Middle frontal gyrus (tissue), 1 donor: ENCODE data around the gene ABHD6.
"Not testable (repeated sequence)": the region's sequence is repeated elsewhere in the genome, so short reads cannot be mapped to it uniquely, and the experiment has no call there.

Experiments used
- DNase-seq: peaks from one replicate; pipeline ENCODE4 v3.0.0-alpha.2; 2015; ENCODE audit warnings: low spot score; ENCODE audit errors: extremely low spot score

The ABHD6 gene

DNA sequence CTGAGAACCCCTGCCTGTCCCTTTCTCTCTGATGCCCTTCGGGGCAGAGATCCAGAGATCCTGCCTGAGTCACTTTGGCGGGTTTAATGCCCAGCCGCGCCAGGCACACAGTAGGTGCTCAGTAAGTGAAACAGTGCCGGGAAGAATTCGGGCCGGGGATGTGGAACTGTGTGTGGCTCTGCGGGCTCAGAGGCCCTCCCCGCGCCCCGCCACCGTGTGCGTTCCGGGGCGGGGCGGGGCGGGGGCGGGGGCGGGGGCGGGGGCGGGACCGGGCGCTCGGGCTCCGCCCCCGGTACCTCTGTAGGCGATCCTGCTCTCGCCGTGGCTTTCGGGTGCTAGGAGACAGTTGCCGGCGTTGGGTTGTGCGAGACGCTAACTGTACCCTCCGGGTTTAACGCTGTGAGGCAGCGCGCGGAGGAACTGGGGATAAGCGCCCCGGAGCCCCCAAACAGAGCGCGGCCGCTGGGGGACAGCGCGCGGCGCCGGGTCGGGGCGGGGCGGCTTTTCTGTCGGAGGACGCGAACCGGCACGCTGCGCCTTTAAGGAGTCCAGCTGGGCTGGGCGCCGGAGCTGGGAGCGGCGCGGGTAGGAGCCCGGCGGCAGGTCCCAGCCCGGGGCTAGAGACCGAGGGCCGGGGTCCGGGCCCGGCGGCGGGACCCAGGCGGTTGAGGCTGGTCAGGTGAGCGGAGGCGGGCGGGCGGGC is at the start of gene ABHD6:
Gene ABHD6 (plus strand): TSS at position 555 of the 703 bp plus-strand sequence. CDS start 18,795 bp downstream, outside the sequence.
- DNase-seq = peak; percentile 62

DNA sequence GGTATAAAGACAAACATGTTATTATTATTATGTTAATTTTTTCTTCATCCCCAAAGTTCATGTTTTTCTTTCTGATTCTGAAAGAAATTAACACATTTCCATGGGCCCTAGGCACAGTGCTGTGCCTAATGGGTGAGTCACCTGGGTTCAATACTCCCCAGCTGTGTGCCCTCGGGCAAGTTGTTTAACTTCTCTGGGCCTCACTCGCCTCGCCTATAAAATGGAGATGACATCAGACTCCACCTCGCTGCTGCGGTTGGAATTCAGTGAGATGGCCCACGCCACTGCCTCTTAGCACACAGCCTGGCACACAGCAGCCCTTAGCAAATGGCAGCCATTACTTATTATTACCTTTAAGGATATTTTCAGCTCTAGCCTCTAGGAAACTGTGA is 49.4 kb upstream of the ABHD6 start:
- no peak for DNase-seq

DNA sequence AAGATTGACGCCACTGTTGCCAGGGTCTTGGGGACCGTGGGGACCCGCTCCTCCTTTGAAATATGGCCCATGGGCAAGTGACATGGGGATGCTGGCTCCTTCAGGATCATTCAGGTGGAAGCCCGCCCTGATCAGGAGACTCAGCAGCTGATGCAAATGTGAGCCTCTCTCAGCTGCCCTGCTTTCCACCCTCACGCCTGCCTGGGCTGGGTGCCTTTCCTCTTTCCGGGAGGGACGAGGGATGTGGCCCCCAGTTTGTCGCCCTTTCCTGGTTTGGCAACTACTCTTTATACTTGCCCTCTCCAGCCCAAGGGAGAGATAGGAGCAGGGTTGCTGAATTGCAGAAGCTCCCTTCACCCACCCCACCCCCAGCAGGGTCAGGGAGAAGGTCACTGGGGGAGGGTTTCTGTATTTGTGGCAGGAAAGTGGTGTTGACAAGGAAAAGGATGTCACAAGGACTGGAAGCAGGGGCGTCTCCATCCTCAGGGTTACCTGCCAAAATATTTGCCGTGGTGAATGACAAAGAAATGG is 48.6 kb upstream of the ABHD6 start:
- DNase-seq = no peak

DNA sequence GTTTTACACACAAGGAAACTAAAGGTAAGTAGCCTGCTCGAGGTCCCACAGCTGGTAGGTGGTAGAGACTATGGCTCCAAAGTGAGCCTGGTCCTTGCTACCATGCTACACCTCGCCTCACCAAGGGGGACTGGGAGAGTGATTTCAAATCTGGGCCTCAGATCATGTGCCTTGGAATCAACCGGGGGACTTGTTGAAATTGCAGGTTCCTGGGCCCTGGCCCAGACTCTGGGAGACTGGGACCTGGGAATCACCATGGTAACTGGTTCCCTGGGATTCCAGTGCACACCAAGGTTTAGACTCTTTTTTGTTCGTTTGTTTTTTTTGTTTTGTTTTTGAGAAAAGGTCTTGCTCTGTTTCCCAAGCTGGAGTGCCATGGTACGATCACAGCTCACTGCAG is 47.9 kb upstream of the ABHD6 start:
- no peak for DNase-seq

GRCh38 chr3:58190291-58190690 is 47.3 kb upstream of the ABHD6 start:
- no peak for DNase-seq

GRCh38 chr3:58190882-58191281 is 46.7 kb upstream of the ABHD6 start:
- DNase-seq = no peak

DNA sequence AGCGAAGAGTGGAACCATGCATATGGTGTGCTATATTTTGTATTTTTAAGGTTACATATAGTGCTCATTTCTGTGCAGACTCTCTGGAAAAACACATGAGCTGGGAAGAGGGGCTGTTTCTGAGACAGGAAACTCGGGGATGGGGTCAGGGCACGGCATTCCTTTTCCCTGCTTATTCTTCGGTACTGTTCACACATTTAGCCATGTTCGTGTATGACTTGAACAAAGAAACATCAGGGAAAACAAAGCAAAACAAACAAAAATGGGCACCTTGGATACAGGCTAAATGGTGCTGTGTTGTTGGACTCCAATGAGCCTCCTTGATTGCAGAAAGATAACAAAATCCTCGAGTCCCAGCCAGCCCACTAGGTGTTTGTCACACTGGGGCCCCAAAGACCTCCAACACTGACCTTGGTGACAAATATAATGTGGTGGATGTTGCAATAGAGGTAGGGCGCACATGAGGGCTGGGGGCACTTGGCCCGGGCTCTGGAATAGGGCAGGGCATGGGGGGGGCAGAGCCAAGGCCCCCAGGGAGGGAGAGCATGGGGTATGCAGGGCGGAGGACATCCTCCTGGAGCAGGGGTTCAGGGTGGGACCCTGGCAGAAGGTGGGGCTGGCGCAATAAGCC is 46.1 kb upstream of the ABHD6 start:
- no peak for DNase-seq

- DNase-seq = no peak
Observed at GRCh38 chr3:58192069-58192468, 45.5 kb upstream of the ABHD6 start.

DNA sequence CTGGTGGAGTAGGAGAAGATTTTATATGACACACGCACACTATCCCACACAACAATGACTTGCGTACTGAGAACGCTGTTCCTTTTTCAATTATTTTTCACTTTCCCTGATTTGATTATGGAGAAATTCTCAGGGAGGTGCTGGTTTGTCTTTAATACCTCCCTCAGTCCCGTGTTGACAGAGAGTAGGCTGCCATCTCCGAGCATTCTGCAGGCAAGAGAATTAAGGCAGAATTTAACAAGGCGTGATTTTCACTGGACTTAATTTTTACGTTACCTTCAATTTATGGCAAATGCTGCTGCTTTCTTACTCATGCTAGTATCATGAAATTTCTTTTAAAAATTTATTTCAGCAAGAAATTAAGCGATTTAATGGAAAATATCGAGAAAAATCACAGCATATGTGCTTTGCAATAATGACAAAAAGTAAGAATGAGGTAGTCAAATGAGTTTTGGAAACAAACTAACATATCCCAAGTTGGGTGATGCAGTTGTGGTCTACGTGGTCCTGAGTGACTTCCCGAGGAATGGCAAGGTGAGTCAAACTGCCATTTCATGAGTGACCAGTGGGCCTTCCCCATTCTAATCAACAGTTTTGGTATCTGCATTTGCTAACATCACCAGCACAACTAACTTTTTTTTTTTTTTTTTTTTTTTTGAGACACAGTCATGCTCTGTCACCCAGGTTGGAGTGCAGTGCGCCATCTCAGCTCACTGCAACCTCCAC is 43.7 kb upstream of the ABHD6 start:
- DNase-seq = no peak

- no peak for DNase-seq
Observed at GRCh38 chr3:58197588-58197987, 40.0 kb upstream of the ABHD6 start.

GRCh38 chr3:58198362-58198761 is 39.2 kb upstream of the ABHD6 start:
- DNase-seq = no peak

DNA sequence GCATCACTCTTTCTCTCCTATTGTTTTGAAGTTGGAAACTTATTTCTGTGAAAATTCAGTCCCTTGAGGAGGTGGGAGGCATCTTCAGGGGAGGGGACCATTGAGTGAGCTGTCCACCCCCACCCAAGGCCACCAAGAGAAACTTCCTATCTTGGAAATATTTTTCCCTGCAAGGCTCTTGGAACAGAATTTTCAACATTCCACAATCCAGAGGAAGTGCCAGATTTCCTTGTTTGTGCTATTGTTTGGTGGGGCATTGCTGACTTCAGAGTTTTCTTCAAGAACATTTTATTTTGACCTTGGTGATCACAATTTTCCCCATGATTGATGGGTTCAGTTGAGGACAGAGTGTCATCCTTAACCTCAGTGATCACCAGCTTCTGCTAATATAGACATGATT is 38.8 kb upstream of the ABHD6 start:
- no peak for DNase-seq

DNA sequence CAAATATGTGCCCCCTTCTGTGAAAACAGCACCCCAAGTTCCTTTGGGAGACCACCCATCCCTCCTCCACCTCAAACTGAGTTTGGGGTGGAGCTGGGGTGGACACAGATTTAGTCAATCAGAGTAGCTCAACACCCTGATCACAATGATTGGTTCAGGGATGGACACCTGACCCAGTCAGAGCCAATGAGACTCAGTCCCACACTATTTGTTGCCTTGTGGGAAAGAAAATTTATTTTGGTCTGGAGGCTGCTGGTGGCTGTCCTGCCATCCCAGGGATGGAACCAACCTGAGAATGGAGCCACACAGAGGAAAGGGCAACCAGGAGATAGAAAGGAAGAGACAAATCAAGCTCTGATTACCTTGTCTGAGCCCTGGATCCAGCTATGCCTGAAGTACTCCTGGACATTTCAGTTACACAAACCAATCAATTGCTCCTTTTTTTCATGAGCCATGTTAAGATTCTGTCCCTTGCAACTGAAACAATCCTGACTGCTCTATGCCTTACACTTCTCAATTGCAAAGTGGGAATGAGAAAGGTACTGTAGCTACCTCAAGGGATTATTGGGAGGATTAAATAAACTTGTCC is 37.4 kb upstream of the ABHD6 start:
- DNase-seq = no peak

DNA sequence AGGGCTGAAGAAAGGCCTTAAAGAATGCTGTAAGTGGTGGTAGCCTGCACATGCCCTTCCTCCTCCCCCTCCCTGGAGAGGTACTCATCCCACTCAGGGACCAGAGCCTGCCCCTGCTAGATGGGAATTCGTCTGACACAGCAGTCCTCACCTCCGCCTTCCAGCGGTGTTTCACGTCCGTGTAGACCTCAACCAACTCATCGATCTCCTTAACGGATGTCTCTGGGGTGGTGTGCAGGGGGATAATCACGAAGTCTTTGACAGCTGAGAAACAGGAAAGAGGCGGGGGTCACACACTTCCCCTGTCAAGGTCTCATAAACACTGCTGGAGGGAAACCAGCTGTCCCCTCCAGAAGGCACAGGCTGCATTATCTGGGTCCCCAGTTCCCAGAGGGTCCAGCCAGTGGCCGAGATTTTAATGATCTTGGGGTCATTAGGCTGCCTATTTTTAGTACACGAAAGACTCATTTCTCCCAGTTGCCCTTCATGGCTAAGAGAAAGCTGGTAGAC is 36.7 kb upstream of the ABHD6 start:
- DNase-seq = no peak

GRCh38 chr3:58201451-58201850 is 36.1 kb upstream of the ABHD6 start:
- not testable (repeated sequence) for DNase-seq

GRCh38 chr3:58202917-58203360 is 34.7 kb upstream of the ABHD6 start:
- no peak for DNase-seq

- DNase-seq = no peak
Observed at GRCh38 chr3:58203541-58203940, 34.1 kb upstream of the ABHD6 start.

DNA sequence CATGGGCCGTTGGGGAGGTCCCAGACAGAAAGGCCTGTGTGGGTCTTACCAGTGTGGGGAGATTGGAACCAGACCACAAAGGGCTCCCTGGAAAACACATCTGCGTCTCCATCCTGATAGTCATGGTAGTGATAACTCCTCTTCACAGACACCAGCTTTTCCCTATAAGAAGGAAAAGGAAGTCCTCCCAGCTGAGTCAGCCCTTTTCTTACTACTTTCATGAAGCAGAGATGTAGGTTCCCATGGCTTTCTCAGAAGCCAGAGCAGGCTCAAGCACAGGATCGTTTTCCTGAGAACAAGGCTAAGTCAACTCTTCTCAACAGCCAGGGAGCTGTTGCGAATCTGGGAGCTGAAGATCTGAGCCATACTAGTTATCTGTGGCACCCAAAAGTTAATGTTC is 32.9 kb upstream of the ABHD6 start:
- no peak for DNase-seq

GRCh38 chr3:58205981-58206380 is 31.6 kb upstream of the ABHD6 start:
- no peak for DNase-seq

DNA sequence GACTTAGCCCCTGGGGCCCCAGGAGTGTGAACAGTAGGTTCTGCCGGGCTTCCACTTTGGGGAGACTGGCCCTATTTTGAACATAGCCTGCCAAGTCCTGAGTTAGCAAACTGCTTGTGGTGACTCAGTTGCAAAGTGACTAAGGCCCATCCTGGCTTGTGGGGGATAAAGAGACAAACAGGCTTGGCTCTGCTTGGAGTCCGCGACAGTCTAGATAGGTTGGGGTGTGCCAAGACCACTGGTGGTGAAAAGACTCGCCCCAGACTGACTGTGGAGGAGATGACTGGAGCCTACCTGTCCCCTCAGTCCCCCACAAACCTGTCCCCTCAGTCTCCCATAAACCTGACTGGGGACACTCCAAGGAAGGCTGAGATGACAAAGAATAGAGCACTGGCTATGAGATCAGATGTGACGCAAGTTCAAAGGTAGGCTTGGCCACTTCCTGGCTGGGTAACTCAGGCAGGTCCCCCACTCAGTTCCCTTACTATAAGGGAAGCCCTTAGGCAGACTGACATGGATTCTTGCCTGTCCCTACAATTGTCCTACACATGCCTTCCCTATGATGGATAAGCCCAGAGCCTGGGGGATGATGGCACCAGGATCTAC is 31.1 kb upstream of the ABHD6 start:
- no peak for DNase-seq

GRCh38 chr3:58207954-58208353 is 29.6 kb upstream of the ABHD6 start:
- DNase-seq = no peak
